SK-N-SH (cell line): ENCODE measurements around the gene NSL1. TPM values are rescaled to one million over a fixed set of nuclear protein-coding genes. Genes with fewer than 3 reads are reported as not detected.
"Not testable (repeated sequence)": the region's sequence is repeated elsewhere in the genome, so short reads cannot be mapped to it uniquely, and the experiment has no call there.

ENCODE experiments used
- CTCF ChIA-PET: fragments of 300-600, 350-600 bp; formaldehyde crosslinking; extraction: SDS; loops from one replicate; lab custom pipeline; 2021; lab: Yijun Ruan, JAX
- POLR2A ChIA-PET: fragments of 350-600 bp; sonication (Branson Sonifier 250); formaldehyde crosslinking; extraction: SDS; loops from one replicate; lab custom pipeline; 2020; ENCODE audit warnings: antibody characterized with exemption, inconsistent platforms; lab: Yijun Ruan, JAX
- DNase-seq: peaks from one replicate; pipeline ENCODE4 v3.0.0; 2012
- H2AFZ ChIP-seq: fragments of 200-600 bp; sonication (generic); 2 replicates; pipeline ENCODE4 v1.8.1; 2016; ENCODE audit warnings: antibody characterized with exemption, mild to moderate bottlenecking, low read depth
- H3F3A ChIP-seq: fragments of 200-600 bp; sonication (generic); replicated peaks from 2 replicates; pipeline ENCODE3; 2016; ENCODE audit warnings: antibody characterized with exemption, mild to moderate bottlenecking; ENCODE audit not compliant: insufficient read depth
- H3K27ac ChIP-seq, 2 experiments: fragments of 200-500 bp in 1 of 2; fragments of 200-600 bp in 1 of 2; sonication (Bioruptor generic) in 1 of 2; sonication (generic), shearing (Covaris generic) in 1 of 2; 2 replicates each; pipeline versions ENCODE4 v1.5.1 to v1.6.1; 2014 to 2016; ENCODE audit warnings: low read depth in 2 of 2, inconsistent platforms in 1 of 2, low read length in 1 of 2, mild to moderate bottlenecking in 1 of 2, mixed read lengths in 1 of 2
- H3K27me3 ChIP-seq: fragments of 200-600 bp; sonication (generic), shearing (Covaris generic); 2 replicates; pipeline ENCODE4 v1.6.1; 2016; ENCODE audit warnings: mixed run types; ENCODE audit not compliant: insufficient read depth
- H3K36me3 ChIP-seq, 2 experiments: fragments of 200-500 bp in 1 of 2; fragments of 200-600 bp in 1 of 2; sonication (Bioruptor generic) in 1 of 2; sonication (generic) in 1 of 2; replicated peaks in 1 of 2; 2 replicates each; pipeline versions ENCODE3 to v1.5.1; 2014 to 2016; ENCODE audit warnings: low read length in 1 of 2, mild to moderate bottlenecking in 1 of 2; ENCODE audit not compliant: insufficient read depth in 2 of 2, control insufficient read depth in 1 of 2
- H3K4me1 ChIP-seq, 2 experiments: fragments of 200-500 bp in 1 of 2; fragments of 200-600 bp in 1 of 2; sonication (Bioruptor generic) in 1 of 2; sonication (generic), shearing (Covaris generic) in 1 of 2; 2 replicates each; pipeline versions ENCODE4 v1.5.1 to v1.6.1; 2014 to 2016; ENCODE audit warnings: low read depth in 1 of 2, low read length in 1 of 2, mixed run types in 1 of 2; ENCODE audit not compliant: insufficient read depth in 2 of 2, control insufficient read depth in 1 of 2
- H3K4me2 ChIP-seq: fragments of 200-600 bp; sonication (generic), shearing (Covaris generic); 2 replicates; pipeline ENCODE4 v1.6.1; 2017; ENCODE audit warnings: mixed run types
- H3K4me3 ChIP-seq, 2 experiments: fragments of 200-500 bp in 1 of 2; fragments of 200-600 bp in 1 of 2; sonication (Bioruptor generic) in 1 of 2; sonication (generic), shearing (Covaris generic) in 1 of 2; 2 replicates each; pipeline versions ENCODE4 v1.5.1 to v1.8.1; 2014 to 2016; ENCODE audit warnings: low read depth in 2 of 2, inconsistent platforms in 1 of 2, low read length in 1 of 2, mild to moderate bottlenecking in 1 of 2, mixed read lengths in 1 of 2, moderate library complexity in 1 of 2
- H3K79me2 ChIP-seq: fragments of 200-600 bp; sonication (generic); 2 replicates; pipeline ENCODE4 v1.8.1; 2017; ENCODE audit warnings: mild to moderate bottlenecking; ENCODE audit not compliant: insufficient read depth
- H3K9ac ChIP-seq: fragments of 200-600 bp; sonication (generic); 2 replicates; pipeline ENCODE4 v1.6.1; 2017; ENCODE audit warnings: mixed run types
- H3K9me2 ChIP-seq: fragments of 200-600 bp; sonication (generic); 2 replicates; pipeline ENCODE4 v1.6.1; 2017; ENCODE audit warnings: mixed run types
- H3K9me3 ChIP-seq: fragments of 200-600 bp; sonication (generic); 2 replicates; pipeline ENCODE4 v1.6.1; 2017; ENCODE audit warnings: mixed run types, mild to moderate bottlenecking, moderate library complexity
- H4K20me1 ChIP-seq: fragments of 200-600 bp; sonication (generic); 2 replicates; pipeline ENCODE4 v1.6.1; 2017; ENCODE audit warnings: mild to moderate bottlenecking, mixed run types; ENCODE audit not compliant: insufficient read depth
- EZH2phosphoT487 ChIP-seq: fragments of 200-600 bp; sonication (generic); IDR thresholded peaks from 2 replicates; pipeline ENCODE4 v1.6.1; 2017; ENCODE audit warnings: low read depth, mixed run types, mild to moderate bottlenecking, antibody characterized with exemption, moderate library complexity, borderline replicate concordance
- MEF2A ChIP-seq: IDR thresholded peaks from 2 replicates; pipeline ENCODE4 v1.4.0; 2012; ENCODE audit warnings: low read depth, borderline replicate concordance
- POLR2AphosphoS5 ChIP-seq: IDR thresholded peaks from 2 replicates; pipeline ENCODE4 v1.6.1; 2012; ENCODE audit warnings: low read depth, low read length
- RAD21 ChIP-seq: IDR thresholded peaks from 2 replicates; pipeline ENCODE4 v1.6.1; 2012; ENCODE audit warnings: mild to moderate bottlenecking, low read length
- RCOR1 ChIP-seq: fragments of 150-350 bp; IDR thresholded peaks from 2 replicates; pipeline ENCODE4 v1.6.1; 2017; ENCODE audit warnings: antibody characterized with exemption, low read length
- RFX5 ChIP-seq: IDR thresholded peaks from 2 replicates; pipeline ENCODE4 v1.6.1; 2012; ENCODE audit warnings: mild to moderate bottlenecking, improper control_type of control experiment, low read length
- RXRA ChIP-seq: IDR thresholded peaks from 2 replicates; pipeline ENCODE4 v1.4.0; 2012; ENCODE audit warnings: low read depth, mild to moderate bottlenecking, borderline replicate concordance
- TAF1 ChIP-seq: IDR thresholded peaks from 2 replicates; pipeline ENCODE4 v1.6.1; 2012; ENCODE audit warnings: low read depth, mild to moderate bottlenecking, low read length, moderate library complexity, borderline replicate concordance
- WGBS: methylation state at CpG from one replicate; pipeline ENCODE4 v1.1.6; 2017; ENCODE audit warnings: low lambda C conversion rate; 5-methylcytosine and 5-hydroxymethylcytosine counted together
- polyA plus RNA-seq, 3 experiments: library from polyadenylated mRNA; depleted of rRNA; stranded (reverse); fragments of >200 nt; gene quantifications; 2 replicates each; pipeline ENCODE4 v1.2.3, GENCODE V29; 2012

The NSL1 gene
- polyA plus RNA-seq, 1 of the 3 experiments (the other 2 are of a cell fraction): 22.5 TPM

- CTCF ChIA-PET, H3K27ac ChIP-seq, H4K20me1 ChIP-seq, DNase-seq, POLR2A ChIA-PET, H3F3A ChIP-seq, H3K4me3 ChIP-seq, H3K9ac ChIP-seq, H2AFZ ChIP-seq, H3K4me2 ChIP-seq, H3K4me1 ChIP-seq, H3K9me2 ChIP-seq, H3K27me3 ChIP-seq: not testable (repeated sequence)
- H3K79me2 ChIP-seq: peaks cover 43% of the 10 kb centered on the region
- peaks cover 5 to 30% of the 10 kb centered on the region in 2 experiments for H3K36me3 ChIP-seq
- 56% methylated on average over 2 of the region's 2 CpGs for WGBS
- peaks cover 11% of the 10 kb centered on the region for H3K9me3 ChIP-seq
Measured at GRCh38 chr1:212766825-212767224, 24.8 kb downstream of the NSL1 start.

DNA sequence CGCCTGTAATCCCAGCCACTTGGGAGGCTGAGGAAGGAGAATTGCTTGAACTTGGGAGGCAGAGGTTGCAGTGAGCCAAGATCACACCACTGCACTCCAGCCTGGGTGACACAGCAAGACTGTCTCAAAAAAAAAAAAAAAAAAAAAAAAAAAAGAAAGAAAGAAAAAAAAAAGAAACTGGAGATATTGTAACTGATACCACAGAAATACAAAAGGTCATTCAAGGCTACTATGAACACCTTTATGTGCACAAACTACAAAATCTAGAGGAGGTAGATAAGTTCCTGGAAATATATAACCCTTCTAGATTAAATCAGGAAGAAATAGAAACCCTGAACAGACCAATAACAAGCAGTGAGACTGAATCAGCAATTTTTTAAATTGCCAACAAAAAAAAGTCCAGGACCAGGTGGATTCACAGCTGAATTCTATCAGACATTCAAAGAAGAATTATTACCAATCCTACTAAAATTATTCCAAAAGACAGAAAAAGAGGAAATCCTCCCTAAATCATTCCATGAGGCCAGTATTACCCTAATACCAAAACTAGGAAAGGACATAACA lies 26.8 kb downstream of the NSL1 start:
- H3F3A ChIP-seq, H2AFZ ChIP-seq, H3K9me2 ChIP-seq, POLR2A ChIA-PET, H3K27ac ChIP-seq, H3K4me3 ChIP-seq, H3K9me3 ChIP-seq, H3K4me2 ChIP-seq, H3K4me1 ChIP-seq, H3K9ac ChIP-seq, DNase-seq, H3K27me3 ChIP-seq, H4K20me1 ChIP-seq: not testable (repeated sequence)
- Histone ChIP-seq H3K79me2 (peaks cover 36% of the 10 kb centered on the region), H3K36me3 (peaks cover 5 to 25% of the 10 kb centered on the region in 2 experiments)
- CTCF ChIA-PET: interaction anchor here (1.5 to 1.6 kb wide), 2 partner anchors 10 to 12 kb away, joined by 3 to 4 read pairs; no protein-coding TSS in a partner anchor
- WGBS: 91% methylated on average over 1 of the region's 1 CpG

DNA sequence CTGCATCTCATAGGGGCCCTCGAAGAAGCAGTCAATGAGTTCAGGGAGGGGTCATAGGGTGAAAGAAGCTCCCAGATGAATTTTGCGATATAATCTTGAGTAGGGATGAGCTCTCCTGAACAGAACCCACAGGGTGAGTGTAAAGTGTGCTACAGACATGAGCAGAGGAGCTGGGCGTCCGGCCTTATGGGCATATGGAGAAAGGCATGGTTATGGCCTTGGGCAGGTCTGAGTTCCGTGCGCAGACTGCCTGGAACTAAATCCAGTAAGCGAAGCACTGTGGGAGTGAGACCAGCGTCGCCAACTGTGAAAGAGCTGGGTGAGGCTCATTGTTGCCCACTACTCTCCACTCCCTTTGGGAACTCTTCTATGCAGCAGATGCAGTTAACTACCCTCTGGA lies 28.7 kb downstream of the NSL1 start:
- TF ChIP-seq TAF1 (no peak), EZH2phosphoT487 (no peak), RFX5 (no peak), RCOR1 (no peak), MEF2A (no peak), RAD21 (no peak), POLR2AphosphoS5 (no peak), RXRA (no peak)
- TF ChIP-seq, all 33 proteins: peak for 0
- Histone ChIP-seq H3K9ac (no peak overlapping the region), H3K79me2 (peaks cover 34% of the 10 kb centered on the region; the same call in 1 of the 2 replicates), H3K27ac (no peak overlapping the region), H3K9me3 (no peaks in the 10 kb centered on the region), H2AFZ (no peak overlapping the region), H3K4me3 (no peak overlapping the region), H4K20me1 (no peaks in the 10 kb centered on the region), H3K36me3 (peaks cover 5 to 19% of the 10 kb centered on the region in 2 experiments), H3F3A (no peaks in the 10 kb centered on the region), H3K4me2 (no peak overlapping the region), H3K9me2 (no peaks in the 10 kb centered on the region), H3K4me1 (no peaks in the 10 kb centered on the region), H3K27me3 (no peaks in the 10 kb centered on the region)
- no peak for DNase-seq
- ChIA-PET CTCF (interaction anchor here (1.0 to 2.5 kb wide), 4 partner anchors 9 to 233 kb away, joined by 3 to 13 read pairs (median 4); no protein-coding TSS in a partner anchor), POLR2A (no interaction called here)
- WGBS: 96% methylated on average over 9 of the region's 9 CpGs
